ENCODE measurements around the gene SIK2.

SIK2 gene

DNA sequence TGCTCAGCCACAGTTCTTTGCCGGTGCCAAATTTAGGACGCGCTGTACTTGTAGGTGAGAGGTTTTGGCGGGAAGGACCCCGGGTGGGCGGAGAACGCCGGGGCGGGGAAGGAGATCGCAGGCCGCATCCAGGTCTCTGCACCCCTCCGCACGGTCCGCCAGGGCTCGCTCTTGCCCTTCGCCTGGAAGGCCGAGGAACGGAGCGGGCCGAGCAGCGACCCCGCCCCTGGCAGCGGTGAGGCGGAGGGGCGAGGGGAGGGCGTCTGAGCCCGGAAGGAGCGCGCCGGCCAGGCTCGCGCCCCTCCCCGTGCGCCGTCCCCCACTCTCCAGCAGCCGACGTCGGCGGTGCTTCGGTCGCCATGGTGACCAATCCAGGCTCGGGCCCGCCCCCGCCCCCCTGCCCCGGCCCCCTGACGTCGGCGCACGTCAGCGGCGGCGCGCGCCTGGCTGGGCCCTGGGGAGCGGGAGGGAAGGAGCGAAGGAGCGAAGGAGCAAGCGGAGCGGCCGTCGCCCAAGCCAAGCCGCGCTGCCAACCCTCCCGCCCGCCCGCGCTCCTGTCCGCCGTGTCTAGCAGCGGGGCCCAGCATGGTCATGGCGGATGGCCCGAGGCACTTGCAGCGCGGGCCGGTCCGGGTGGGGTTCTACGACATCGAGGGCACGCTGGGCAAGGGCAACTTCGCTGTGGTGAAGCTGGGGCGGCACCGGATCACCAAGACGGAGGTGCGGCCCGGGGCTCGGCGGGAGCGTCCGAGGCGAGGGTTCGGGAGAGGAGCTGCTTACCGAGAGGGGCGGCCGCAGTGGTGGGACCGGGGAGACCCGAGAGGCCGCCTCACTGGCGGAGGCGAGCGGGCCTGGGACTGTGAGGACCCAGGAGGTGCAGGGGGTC lies at the start of gene SIK2:
Gene SIK2, plus strand, starts transcription at position 471 of the 886 bp plus-strand sequence. Its CDS starts 115 bp downstream, at position 586.
- peak; percentile 91 for DNase-seq

DNA sequence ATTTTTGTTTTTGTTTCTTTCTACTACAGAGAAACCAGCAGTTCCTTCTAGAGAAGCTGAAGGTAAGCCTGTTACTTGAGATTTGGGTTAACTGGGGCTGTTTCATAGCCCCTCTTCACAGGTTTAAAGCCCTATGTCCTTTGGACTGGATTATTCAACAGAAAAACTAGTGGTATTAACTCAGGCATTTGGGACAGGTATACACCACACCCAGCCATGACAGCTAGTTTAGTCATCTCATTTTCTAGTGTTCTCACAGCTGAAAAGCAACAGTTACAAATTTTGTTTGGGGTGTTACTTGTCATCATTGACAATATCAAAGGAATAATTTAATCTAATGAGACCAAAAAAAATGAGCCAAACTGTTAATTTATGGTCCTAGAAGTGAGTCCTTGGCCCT lies 47.7 kb upstream of the SIK2 start:
- DNase-seq = no peak

DNA sequence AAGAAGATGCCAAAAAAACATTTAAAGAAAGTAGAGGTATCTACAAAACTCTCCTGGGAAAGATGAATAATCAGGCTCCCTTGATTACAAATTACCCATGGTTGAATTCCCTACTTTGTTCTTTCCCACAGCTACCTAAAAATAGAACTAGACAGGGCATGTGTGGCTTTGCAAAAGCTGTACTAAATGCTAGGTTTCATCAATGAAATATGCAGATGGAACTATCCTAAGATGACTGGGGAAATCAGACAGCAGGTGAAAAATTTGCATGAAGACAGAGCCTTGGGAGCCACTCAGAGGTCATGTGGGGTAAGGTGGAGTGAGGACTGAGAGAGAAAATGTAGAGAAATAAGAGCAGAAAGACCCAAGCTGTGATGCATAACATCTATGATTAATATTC lies 47.0 kb upstream of the SIK2 start:
- DNase-seq = no peak

DNA sequence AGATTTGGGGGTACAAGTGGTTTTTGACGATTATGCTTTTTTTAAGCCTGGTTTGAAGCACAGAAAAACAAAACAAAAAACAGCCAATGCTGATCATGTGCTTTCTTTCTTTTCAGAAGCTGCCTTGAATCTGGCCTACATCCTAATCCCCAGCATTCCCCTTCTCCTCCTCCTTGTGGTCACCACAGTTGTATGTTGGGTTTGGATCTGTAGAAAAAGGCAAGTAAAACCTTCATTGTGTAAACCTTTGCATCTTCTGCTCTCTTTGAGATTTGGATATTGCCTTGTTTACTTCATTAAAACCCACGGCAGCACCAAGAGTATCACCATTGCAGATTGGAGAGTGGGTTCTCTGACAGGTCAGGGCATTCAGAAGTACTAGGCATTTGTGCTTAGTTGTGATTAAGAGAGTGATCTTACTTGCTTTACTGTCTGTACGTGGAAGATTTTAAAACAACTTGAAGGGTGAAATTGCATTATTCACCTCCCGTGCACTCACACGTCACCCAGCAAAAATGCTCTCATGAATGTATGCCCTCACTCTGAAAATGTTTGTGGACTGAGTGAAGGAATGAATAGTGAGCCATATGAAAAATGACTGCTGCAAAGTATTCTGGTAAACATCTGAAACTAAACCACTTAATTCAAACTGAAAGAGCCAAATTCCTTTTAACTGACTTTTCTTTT lies 44.7 kb upstream of the SIK2 start:
- no peak for DNase-seq

DNA sequence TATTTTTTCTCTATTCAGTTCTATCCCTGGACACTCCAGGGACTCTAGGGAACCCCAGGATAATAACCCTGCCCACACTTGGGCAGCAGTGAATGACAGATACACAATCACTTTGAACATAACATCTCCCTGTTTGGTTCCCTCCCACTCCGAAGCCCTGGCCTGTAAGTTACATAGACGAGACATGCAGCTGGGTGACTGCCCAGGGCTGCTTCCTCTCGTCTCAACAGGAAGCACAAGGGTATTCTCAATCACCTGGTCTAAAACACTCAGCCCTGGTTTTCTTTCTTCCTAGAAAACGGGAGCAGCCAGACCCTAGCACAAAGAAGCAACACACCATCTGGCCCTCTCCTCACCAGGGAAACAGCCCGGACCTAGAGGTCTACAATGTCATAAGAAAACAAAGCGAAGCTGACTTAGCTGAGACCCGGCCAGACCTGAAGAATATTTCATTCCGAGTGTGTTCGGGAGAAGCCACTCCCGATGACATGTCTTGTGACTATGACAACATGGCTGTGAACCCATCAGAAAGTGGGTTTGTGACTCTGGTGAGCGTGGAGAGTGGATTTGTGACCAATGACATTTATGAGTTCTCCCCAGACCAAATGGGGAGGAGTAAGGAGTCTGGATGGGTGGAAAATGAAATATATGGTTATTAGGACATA lies 42.3 kb upstream of the SIK2 start:
- DNase-seq = no peak

DNA sequence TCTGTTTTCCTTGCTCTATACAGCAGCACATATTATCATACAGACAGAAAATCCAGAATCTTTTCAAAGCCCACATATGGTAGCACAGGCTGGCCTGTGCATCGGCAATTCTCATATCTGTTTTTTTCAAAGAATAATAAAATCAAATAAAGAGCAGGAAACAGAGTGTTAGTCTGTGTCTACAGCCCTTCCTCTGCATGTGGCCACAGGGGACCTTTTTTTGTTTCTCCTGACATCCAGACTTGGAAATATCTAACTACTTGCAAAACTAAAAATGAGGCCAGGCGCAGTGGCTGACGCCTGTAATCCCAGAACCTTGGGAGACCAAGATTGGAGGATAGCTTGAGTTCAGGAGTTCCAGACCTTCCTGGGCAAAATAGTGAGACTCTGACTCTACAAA lies 41.4 kb upstream of the SIK2 start:
- DNase-seq = no peak

DNA sequence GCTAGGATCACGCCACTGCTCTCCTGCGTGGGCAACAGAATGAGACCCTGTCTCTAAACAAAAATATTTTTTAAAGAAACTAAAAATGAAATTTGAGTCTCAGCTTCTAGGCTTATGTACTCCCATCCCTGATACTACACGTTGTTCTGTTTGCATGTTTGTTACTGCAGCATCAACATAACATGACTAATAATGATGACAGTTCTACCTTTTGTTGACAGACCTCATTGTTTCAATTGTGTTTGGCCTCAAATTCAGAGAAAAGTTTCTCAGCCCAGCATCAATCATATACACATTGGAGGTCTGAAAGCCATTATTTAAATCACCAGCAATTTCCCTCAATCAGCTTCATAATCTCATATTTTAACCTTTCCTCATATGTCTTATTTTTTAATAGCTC lies 40.9 kb upstream of the SIK2 start:
- no peak for DNase-seq

DNA sequence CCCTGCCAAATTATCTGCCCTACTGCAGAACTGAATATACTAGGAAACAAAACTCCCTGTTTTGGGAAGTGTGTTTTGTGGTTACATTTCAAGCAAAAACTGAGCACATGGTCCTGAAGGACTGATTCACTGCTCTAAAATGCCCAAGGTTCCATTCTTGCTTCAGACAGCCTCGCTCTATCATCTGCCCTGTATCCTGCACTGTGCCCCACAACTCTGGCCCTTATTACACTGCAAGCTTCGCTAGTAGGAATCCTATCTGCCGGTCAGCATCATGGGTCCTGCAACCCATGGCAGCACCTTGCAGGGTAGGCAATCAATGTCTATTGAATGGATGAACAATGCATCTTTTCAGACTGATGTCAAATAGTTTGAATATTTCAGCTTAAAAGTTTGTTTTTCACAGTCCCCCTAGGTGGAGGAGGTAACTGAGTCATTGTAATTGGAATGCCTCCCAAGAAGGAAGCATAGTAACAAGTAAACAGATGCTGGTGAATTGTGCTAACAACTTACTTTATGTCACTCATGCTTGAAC lies 40.4 kb upstream of the SIK2 start:
- no peak for DNase-seq

DNA sequence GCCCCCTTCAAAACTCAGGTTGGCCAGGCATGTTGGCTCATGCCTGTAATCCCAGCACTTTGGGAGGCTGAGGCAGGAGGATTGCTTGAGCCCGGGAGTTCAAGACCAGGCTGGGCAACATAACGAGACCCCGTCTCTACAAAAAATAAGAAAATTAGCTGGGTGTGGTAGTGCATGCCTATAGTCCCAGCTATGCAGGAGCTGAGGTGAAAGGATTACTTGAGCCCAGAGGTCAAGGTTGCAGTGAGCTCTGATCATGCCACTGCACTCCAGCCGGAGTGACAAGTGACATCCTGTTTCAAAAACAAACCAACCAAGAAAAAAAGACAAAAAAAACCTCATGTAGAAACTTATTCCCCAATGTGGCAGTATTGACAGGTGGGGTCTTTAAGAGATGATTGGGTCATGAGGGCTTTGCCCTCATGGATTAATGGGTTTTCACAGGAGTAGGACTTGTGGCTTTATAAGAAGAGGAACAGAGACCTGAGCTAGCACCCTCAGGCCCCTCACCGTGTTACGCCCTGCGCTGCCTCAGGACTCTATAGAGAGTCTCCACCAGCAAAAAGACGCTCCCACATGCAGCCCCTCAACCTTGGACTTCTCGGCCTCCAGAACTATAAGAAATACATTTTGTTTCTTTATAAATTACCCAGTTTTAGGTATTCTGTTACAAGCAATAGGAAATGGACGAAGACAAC lies 39.4 kb upstream of the SIK2 start:
- DNase-seq = no peak

DNA sequence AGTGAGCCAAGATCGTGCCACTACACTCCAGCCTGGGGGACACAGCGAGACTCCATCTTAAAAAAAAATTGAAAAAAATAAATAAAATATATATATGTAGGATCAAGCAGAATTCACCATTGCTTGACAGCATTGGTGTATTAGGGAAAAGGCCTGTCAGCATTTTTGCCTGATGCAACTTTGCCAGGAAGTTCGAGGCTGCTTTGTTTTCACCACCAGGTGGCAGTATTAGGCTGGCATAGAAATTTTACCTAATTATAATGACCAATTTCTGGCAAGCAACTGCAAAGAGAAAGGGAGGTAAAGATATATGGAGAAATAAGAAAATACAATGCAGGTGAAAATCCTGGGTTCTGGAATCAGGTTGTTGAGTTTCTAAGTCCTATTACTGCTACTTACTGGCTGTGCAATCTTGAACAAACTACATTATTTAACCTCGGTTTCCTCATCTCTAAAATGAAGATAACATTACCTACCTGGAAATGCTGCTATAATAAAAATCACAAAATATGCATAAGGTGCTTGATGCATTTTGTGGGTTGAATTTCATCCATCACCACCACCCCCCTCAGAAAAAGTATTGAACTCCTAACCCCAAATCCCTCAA lies 37.0 kb upstream of the SIK2 start:
- DNase-seq = peak; percentile 77

DNA sequence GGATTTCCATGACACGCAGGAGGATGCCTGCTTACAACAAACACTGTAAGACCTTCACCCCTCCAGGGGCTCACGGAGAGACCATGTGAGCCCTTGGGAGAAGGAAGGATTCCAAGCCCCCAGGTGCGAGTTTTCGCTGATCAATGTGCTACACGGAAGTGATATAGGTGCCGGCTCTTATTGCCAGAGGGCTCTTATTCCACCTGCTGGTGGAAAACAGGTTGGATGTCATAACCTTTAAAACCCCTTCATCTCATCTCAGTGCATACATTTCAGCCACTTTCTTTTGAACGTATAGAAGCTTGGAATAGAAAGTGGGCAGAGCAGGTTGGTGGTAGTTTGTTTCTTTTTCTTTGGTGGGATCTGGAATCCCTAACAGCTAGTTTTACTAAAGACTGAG lies 35.9 kb upstream of the SIK2 start:
- no peak for DNase-seq

DNA sequence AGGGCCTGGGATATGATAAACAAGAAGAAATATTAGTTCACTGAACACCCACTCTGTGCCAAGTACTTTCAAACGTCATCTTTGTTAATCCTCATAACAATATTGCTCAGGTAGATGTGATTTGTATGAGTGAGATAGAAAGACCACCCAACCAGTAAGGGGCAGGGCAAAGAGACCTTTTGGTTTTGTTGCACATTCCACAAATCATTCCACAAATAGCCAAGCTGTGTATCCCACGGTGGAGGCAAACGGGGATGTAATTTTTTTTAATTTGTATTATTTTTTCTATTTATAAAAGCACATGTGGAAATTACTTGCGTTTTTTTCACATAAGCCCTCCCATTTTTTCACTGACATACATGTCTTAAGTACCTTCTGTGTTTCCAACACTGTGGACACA lies 32.8 kb upstream of the SIK2 start:
- no peak for DNase-seq

DNA sequence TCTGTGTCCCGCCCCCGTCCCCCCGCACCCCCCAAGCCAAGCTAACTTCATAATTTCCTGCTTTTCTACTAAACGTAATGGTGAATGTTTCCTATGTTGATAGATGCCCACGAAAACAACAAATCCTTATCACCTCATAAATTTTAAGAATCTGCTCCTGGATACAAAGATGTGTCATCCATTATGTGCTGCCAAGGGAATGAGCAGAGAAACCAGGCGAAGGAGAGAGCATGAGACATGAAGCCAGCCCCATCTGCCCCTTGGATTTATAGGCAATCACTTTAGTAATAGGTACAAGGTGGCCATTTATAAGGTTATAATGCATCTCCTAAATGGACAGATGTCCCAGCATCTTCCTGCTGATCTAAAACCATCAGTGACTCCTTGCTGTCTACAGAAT lies 31.5 kb upstream of the SIK2 start:
- no peak for DNase-seq

DNA sequence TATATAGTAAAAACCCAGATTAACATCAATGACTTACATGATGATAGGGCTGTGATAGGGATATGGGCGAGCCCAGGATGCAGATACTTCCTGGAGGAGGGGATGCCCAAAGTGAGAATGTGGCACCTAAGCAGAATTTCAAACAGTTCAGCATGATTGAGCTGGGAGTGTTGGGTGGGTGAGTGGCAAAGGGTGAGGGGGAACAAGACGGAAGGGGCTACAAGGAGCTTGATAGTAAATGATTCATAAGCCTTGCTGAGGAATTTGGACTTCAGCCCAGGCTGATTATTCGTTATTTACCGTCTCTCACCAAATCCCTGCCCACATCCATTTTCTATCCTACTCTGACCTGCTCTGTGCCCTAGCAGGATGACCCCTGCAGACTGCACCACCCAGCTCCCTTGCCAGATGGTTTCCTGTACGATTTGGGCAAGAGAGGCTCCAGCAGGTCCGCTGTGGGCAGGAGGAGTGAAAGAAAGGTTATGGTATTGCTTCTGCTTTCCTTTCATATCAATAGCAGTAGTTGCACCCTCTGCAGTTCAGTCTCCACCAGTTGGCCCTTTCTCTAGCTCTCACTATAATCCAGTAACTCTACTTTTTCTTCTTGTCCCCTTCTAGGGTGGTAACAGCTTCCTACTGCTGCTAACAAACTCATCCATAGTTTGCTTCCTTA lies 30.3 kb upstream of the SIK2 start:
- no peak for DNase-seq

DNA sequence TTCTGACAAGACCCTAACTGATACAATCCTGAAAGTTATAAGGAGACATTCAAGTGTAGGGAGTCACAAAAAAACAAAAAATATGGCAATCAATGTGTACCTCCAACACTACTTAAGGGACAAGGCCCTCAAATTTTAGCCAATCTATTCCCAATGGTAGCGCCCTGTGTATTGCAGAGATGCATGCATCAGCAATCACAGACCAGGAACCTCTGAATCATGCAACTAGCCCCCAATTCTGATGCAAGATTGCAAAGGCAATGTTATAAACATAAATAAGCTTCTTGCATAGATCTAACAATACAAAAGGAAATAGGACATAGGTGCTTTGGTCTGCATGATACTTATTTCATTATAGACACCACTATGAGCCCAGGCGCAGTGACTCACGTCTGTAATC lies 29.7 kb upstream of the SIK2 start:
- no peak for DNase-seq

DNA sequence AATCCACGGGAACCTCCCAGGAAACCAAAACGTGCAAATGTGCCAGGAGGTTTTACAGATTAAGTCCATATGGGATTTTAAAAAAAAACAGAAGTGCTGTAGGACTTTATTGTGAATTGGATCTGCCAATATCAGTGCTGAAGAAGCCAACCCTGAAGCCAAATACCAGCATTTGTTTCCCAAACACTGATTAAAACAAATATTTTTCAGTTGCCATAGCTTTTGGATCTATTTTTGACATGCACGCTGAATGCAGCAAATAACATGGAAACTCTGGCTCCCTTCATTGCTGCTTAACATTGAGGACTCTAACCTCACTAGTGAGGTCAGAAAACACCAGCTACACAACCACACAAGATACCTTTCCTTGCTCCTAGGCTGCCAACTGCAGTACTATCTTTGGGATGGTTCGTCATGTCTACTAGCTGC lies 28.4 kb upstream of the SIK2 start:
- DNase-seq = no peak

DNA sequence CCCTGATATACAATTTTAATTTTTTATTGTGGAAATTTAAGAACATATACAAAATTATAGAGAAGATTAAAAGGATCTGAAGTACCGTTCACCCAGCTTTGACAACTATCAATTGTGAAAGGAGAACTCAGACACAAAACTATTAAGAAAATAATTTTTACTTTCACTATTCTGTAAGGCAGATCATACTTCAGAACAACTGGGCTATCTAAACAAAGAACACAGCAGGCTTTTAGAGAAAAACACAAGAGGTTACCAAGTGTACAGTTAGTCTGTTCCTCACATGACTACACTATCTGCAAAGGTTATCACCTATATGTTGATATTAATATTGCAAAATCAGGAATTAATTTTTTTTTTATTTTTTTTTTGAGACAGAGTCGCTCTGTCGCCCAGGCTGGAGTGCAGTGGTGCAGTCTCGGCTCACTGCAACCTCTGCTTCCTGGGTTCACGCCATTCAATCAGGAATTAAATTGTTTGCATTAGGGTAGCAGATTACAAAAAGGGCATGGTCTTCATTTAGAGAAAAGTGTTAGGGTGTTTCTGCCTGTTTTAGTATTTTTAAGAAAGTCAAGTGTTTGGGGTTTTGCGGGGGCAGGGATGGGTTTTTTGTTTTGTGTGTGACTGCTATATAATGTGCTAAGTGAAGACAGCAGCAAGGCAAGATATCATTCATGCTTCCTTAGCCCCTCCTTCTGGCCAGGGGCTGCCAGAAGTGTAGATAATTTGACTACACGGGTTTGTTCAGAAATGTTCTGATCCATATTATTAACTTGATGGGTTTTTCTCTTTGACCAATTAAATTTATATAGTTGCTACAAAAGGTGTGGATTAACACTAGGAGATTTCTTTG lies 27.6 kb upstream of the SIK2 start:
- no peak for DNase-seq

DNA sequence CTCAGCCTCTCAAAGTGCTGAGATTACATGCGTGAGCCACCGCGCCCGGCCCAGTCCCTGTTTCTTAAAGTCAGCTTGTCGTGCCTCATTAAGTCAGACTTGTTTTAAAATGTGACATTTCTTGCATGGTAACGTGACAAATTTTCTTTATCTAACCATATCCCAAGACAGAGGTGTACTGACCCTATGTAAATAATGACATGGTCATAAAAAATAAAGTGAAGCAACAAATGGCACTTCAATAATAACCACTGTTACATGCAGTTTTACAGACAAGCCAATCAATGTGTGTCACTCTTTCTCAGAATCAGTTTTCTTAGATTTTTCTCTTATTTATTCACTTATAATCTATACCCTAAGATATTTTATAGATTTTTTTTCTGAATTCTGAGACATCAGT lies 26.5 kb upstream of the SIK2 start:
- DNase-seq = no peak

DNA sequence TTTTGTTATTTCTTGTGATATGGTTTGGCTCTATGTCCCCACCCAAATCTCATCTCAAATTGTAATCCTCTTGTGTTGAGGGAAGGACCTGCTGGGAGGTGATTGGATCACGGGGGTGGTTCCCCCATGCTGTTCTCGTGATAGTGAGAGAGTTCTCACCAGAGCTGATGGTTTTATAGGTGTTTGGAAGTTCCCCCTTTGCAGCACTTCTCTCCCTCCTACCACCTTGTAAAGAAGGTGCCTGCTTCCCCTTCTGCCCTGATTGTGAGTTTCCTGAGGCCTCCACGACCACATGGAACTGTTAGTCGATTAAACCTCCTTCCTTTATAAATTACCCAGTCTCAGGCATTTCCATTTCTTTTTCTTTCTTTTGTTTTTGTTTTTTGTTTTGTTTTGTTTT lies 24.4 kb upstream of the SIK2 start:
- DNase-seq = no peak

DNA sequence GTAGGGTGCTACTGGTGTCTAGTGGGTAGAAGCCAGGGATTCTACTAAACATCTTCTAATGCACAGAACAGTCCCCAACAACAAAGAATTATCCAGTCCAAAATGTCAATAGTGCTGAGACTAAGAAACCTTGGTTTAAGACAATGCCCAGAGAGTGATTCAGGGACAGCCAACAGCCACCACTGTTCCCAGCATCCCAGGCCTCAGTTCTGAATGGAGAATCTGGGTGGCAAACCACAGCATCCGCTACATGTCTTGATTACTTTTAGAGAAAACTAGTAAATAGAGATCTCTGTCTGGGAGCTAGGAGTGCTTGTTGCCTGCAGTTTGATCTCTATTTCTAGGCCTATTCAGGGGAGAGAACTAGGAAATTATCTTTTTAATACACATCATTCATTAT lies 20.9 kb upstream of the SIK2 start:
- no peak for DNase-seq

DNA sequence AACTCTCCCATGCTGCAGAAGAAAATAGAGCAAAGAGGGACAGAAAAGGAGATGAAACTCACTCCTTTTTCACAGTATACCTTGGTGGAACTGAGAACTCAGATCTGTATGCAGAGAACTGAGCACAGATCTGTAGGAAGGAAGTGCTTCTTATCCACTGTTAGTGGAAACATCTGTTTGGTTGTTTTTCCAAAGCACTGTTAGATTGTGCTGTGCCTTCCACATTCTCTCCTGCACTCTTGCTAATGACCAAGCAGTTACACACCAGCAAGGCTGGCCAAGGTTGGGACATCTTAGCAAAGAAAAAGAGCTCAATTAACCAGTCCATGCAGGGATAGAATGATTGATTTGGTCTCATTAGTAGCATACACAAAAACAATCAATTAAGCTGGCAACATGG lies 20.1 kb upstream of the SIK2 start:
- no peak for DNase-seq

Measured in stimulated activated CD8-positive, alpha-beta memory T cell treated with anti-CD3 and anti-CD28 coated beads, Interleukin-4, amount 100 ng/mL, for 48 hours (primary cell).